NOMO-1 (cell line): Measurements from ENCODE around the gene CRABP1.
"Not testable (repeated sequence)": the region's sequence is repeated elsewhere in the genome, so short reads cannot be mapped to it uniquely, and the experiment has no call there.

Source experiments
- DNase-seq, 2 experiments: peaks; one replicate each; lab custom pipeline; 2025; ENCODE audit not compliant: unreplicated experiment in 2 of 2; lab: John Stamatoyannopoulos, UW

The CRABP1 gene

DNA sequence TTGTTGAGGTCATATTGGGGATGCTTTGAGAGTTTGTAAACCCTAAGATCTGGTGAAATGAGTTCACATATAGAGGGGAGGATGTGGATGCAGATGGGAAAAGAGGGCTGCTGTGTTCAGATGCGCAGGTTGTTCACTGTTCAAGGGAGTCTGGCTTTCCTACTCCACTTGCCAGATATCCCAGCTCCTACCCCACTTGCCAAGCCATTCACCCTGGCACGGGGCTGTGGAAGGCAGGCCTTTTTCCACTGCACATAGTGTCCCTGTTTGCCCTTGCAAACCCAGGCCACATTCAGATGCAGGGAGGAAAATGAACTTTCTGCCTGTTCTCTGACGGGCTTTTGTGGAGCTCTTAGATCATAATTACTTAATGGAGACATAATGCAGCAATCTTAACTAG is 29.0 kb downstream of the CRABP1 start:
- no peak for DNase-seq

DNA sequence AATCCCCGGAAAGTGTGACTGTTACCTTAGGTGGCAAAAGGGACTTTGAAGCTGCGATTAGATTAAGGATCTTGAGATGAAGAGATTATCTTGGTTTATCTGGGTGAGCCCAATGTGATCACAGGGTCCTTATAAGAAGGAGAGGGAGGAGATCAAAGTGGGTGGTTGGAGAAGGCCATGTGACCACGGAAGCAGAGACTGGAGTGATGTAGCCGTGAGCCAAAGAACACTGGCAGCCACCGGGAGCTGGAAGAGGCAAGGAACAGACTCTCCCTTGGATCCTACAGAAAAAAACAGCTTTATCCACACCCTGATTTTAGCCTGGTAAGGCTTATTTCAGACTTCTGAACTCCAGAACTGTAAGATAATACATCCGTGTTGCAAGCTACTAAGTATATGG is 29.9 kb downstream of the CRABP1 start:
- DNase-seq: no peak

DNA sequence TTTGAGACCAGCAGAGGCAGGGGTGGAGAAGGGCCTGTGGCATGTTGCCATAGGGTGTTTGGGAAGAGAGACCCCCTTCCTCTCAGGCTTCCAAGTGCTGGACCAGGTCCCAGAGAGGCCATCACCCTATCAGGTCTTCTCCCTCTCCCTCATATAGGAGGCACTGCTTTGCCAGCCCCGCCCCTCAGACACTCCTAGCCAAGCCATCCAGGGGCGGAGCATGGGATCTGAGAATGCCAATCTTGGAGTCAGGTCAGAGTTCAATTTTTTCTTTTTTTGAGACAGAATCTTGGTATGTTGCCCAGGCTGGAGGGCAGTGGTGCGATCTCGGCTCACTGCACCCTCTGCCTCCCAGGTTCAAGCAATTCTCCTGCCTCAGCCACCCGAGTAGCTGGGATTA is 32.7 kb downstream of the CRABP1 start:
- no peak for DNase-seq

DNA sequence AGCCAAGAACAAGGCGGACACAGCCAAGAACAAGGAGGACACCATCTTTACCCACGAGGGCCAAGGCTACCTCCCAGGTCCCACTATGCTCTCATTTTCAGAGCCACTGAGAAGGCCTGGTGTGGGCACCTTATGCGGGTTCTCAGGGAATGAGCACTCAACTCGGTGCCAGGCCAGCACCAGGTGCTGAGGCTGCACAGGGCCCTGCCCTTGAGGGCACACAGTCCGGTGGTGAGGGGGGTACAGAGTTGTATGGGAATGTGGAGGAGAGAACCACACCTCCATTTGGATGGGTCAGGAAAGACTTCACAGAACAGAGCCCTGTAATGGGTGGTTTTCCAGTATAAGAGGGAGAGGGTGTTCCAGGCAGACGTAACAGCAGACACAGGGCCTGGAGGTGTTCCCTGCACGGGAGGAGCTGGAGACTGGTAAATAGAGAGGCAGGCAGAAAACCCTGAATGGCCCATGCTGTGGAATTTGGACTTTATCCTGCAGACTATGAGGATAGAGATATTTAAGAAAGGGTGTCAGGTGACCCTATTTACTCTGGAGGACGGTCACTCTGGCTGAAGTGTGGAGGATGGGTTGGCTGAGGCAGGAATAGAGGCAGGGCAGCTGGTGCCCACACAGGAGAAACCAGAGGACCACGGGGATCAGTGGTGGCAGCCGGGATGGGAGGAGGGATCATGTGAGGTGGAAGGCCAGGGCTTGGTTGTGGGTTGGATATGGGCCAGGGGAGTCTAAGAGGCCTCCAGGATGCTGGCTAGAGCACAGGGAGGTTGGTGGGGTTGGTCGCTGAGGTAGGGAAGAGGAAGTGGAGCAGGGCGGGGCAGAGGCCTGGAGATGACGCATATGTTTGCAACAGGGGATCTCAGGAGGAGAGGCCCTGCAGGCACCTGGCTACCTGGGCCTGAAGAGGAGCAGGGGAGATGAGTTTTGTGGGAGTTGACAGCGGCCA is 34.6 kb downstream of the CRABP1 start:
- peak; percentile 82 to 83 for DNase-seq

DNA sequence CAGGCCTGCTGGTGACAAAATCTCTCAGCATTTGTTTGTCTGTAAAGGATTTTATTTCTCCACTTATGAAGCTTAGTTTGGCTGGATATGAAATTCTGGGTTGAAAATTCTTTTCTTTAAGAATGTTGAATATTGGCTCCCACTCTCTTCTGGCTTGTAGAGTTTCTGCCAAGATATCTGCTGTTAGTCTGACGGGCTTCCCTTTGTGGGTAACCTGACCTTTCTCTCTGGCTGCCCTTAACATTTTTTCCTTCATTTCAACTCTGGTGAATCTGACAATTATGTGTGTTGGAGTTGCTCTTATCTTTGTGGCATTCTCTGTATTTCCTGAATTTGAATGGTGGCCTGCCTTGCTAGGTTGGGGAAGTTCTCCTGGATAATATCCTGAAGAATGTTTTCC is 40.0 kb downstream of the CRABP1 start:
- not testable (repeated sequence) for DNase-seq

DNA sequence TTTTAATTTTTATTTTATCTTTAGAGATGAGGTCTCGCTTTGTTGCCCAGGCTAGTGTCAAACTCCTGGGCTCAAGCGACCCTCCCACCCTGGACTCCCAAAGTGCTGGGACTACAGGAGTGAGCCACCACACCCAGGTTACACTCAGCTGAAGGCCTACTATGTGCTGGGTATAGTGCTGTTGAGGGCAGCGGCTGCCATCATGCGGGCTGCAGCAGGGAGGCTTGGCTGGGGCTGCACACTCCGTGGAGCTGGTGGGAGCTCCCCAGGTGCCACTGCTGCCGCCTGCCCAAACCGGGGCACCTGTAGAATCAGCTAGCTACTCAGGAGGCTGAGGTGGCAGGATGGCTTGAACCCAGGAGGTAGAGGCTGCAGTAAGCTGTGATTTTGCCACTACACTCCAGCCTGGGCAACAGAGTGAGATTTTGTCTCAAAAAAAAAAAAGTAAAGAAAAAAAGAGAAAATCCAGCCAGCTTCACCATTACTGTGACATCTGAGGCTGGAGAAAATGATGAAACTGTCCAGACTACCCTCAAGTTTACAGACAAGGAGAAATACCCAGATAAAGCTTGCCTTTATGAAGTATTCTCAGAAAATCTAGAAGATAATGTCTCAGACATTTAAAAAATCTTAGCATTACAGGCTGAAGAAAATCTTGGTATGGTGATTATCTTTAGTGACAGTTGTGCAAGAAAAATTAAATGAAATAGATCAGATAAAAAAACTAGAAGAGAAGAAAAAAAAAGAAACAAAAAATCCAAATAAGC is 42.1 kb downstream of the CRABP1 start:
- no peak for DNase-seq

DNA sequence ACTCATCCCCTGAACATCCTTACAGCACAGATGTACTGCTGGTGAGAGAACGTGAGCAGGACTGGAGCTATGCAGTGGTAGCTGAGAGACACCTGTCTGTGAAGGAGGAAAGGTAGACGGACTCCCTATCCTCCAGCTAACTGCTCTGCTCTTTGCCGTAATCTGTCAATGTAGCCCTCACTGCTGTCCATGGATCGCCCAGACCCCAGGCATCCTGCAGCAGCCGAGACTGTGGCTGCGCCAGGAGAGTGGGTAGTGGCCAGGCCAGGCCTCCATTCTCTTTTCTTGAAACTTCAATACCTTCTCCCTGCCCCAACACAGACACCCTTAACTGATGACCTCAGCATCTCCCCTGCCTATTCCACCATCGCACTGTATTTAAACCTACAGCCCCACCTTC is 44.5 kb downstream of the CRABP1 start:
- no peak for DNase-seq

DNA sequence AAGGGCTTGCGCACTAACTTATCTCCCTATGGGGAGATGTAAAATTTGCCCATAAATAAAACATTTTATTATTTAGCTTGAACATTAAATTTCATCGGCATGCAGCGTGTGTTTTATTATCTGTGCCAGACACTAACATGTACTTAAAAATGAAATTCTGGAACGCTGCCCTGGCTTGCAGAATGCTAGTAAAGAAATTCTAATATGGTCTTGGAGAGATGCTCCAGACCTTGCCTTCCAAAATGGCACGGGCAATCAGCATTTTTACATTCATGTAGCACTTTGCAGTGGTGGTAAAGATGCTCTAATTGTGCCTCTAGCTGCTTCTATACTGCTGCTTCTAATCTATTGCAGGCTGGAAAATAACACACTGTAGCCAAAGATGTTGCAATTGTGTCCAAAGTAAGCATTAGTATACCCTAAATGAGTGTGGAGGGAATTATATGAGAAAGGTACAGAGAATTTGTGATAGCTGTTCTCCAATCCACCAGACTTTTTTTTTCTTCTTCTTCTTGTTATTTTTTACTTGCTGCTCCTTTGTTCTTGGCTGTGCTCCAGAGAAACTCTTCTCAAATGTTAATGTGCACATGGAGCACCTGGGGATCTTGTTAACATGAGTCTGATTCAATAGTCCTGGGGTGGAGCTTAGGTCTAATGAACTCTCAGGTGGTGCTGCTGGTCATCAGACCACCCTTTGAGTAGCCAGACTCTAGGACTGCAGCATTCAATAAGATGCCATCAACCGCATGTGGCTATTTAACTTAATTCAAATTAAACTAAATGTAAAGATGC is 47.3 kb downstream of the CRABP1 start:
- no peak for DNase-seq

DNA sequence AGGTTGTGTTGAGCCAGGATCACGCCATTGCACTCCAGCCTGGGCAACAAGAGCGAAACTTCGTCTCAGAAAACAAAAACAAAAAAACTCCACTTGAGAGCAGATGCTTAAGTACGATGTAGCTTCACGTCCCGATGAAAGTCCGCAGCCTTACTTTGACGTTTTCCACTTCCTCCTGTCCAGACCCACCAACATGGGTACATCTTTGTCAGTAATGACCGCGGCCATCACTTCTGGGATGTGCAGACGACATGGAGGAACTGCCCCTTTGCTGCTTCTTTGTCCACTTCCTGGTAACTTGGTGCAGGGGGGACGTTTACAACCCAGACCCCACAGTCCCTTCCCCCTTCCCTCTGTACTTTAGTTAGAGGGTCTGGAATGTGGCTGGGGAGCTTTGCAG is 48.7 kb downstream of the CRABP1 start:
- DNase-seq: no peak

DNA sequence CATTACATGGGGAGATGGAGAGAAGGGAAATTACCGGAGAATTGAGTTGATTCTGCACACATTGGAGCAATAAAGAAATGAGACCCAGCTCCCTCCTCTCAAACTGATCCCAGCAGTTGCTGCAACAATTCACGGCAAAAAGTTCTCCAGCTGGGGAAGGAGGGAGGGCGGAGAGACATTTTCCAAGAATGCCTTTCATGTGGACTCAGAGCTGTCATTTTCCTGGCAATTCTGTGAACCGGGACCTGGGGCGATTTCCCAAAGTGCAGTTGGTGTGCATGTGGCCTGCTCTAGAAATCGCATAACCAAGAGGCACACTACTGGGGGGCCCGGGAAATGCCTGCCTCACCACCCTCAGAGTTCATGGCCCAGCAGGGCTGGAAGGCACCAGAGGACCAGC is 49.2 kb downstream of the CRABP1 start:
- DNase-seq: no peak

DNA sequence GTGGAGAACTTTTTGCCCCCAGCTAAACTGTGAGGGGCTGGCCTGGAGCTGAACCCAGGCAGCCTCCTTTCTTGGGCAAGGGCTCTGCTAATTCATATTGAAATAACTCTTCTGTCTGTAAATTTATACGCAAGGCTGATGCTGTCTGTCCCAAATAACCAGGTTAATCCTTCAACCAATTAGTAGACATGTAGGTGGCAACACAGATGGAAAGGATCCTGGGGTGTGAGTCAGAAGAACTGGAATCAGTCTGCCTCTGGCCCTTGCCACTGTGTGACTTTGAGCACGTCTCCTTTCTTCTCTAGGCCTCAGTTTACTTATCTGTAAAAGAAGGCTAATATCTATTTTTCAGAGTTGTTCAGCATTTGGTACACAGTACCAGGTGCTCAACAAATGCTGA is 49.6 kb downstream of the CRABP1 start:
- no peak for DNase-seq

DNA sequence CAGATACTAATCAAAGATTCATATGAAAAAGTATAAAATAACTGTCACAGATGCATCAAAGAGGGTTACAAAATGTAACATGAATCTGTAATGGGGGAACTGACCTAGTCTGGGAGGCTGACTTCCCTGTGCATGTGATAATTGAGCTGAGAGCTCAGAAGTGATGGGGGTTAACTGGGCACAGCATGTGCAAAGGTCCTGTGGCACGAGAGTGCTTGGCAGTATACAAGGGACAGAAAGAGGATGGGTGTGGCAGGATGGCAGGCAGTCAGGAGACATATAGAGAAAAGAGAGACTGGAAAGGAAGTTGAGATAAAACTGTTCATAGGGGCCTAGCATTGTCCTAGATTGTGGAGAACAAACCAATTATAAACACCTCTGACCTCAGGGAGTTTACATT is 50.1 kb downstream of the CRABP1 start:
- DNase-seq: no peak

DNA sequence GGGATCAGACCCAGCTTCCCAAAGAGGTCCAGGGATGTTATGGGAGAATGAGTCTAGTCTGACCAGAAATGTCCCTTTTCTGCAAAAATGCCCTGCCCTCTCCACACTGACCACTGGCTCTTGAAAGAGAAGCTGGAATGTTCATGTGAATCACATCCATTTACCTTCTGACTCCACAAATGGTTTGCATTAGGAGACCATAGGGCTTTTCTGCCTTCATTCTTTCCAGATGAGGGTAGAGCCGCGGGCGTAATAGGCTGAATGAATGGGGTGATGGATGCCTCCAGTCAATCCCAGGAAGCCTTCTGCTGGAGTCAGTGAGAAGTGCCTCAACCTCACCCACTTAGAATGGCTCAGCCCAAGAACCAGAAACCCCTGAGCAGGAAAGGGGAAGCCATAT is 50.7 kb downstream of the CRABP1 start:
- DNase-seq: no peak

DNA sequence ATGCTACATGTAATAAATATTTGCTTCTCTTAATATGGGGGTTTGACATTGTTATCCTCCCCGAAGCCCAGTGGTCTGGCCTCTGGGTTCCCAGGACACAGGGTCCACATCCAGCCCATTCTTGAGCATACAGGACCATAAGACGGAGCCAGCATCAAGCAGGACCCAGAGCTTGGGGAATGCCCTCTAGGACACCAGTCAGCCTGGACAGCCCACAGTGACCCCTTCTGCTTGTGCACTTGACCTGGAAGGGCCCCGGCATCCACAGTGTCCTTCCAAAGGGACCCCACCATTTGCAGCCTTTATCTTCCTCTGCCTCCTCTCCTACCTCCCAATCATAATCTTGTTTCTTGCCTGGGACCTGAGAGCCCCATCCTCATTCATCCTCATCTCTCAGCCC is 51.6 kb downstream of the CRABP1 start:
- no peak for DNase-seq

DNA sequence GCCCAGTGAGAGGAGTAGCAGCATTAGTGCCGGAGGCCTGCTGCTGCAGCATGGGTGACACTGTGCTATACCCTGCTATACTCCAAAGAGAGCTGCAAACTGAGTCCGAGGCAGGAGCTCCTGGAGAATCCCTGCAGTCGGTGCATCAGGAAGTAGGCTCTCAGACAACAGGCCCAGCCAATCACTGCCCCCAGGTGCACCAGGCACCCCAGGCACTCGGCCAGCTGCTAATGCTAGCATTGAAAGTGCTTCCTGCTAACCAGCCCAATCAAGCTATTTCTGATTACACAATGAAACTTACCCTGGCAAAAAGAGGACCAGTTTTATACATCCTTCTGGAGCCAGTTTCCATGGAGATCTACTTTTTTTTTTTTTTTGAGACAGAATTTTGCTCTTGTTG is 52.3 kb downstream of the CRABP1 start:
- no peak for DNase-seq

DNA sequence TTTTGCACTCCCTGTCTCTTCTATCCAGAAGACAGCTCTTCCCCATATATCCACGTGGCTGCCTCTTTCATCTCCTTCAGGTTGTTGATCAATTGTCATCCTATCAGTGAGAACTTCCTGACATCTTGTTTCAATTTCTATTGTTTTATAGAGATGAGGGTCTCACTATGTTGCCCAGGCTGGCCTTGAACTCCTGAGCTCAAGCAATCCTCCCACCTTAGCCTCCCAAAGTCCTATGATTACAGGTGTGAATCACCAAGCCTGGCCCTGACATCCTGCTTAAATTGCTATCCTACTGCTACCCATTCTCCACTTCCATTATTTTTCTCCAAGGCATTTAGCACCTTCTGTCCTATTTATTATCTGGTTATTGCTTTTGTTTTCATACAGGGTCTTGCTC is 53.0 kb downstream of the CRABP1 start:
- DNase-seq: no peak

DNA sequence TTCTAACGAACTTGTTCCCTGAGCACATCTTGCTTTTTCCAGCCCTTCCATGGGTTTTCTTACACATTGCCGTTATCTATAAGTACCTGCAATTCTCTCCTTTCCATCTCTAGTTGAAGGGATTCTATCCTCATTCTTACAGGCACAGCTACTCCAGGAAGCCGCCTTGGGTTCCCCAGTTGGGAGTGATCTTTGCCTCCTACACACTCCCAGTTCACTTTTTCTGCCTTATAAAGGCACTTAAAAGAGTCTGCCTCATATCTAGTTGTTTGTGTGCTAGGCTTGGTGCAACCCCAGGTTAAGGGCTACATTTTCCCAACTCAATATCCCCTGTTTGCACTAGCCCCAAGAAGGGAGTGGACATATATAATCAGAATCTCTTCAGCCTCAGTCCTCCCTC is 53.9 kb downstream of the CRABP1 start:
- no peak for DNase-seq

DNA sequence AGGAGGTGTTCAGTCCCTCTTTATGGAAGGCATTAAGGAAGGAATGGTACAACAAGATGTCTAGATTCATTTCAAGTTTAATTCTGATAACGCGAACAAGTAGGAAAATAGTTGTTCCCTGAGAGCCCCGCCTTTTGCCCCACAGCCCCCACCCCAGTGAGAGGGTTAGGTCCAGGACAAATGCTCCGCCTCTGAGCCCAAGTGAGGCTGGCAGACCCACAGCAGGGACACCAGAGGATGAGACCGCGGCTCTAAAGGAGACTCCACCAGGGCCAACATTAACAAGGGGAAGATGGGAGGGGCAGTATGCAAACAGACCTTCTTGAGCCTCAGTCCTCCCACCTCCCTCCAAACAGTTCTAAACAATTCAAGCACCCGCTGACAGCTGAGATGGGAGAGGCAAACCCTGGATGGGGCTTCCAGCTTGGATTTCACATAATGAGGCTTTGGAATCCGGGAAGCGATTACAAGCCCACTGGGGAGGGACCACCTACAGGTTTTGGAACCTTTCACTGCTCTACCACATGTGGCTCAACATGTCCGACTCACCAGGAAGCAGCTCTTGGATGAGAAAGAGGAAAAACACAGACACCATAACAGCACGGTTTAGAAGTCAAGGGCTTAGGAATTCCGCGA is 54.9 kb downstream of the CRABP1 start:
- no peak for DNase-seq

DNA sequence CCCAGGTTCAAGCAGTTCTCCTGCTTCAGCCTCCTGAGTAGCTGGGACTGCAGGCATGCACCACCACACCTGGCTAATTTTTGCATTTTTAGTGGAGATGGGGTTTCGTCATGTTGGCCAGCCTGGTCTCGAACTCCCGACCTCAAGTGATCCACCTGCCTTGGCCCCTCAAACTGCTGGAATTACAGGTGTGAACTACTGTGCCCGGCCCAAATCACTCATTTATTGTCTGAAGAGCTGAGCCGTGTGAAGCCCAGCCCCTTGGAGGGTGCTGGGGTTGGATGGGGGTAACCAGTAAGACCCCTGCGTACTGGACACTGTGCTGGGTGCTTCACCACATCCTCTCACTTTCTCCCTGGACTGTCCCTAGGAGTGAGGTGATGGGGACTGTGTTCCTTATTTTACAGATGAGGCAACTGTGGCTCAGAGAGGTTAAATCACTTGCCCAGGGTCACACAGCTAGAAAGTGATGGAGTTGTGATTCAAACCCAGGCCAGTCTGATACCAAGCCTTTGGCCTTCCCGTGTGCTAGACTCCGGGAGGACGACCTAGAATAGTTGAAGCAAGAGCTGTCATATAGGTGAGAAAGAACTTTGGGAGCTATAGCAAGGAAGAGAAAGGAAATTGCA is 56.1 kb downstream of the CRABP1 start:
- DNase-seq: no peak

DNA sequence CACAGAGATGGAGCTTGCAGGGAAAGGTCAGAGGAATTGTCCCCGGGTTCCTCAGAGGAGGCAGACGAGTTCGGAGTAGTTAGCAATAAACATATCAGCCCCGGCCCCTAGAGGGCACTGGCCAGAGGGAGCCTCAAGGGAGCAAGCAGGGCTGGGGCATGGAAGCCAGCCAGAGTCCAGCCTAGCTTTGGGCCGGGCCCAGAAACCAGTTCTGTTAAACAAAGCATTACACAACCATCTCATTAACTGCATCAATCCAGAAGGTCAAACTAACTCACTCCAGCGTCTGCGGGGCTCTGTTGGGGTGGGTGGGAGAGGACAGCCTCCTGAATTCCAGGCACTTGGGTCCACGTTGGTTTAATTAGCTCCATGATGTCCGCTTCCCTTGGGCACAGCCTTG is 56.8 kb downstream of the CRABP1 start:
- no peak for DNase-seq
